Tibial nerve (tissue), 4 donors: ENCODE data around the gene AGPAT1.

Experiments
- CTCF ChIP-seq, 5 experiments: fragments of 200-600 bp in 3 of 5; fragments of 450-650 bp in 2 of 5; sonication (generic) in 3 of 5; IDR thresholded peaks; one replicate each; pipeline ENCODE4 v1.5.1; 2016 to 2019; ENCODE audit warnings: antibody characterized with exemption in 5 of 5, mild to moderate bottlenecking in 3 of 5, moderate library complexity in 2 of 5
- EP300 ChIP-seq, 2 donors: sonication (generic); formaldehyde crosslinking; IDR thresholded peaks; one replicate each; pipeline ENCODE4 v1.6.1; 2017; ENCODE audit warnings: antibody characterized with exemption in 2 of 2, mild to moderate bottlenecking in 1 of 2
- POLR2A ChIP-seq, 2 donors: fragments of 450-650 bp; IDR thresholded peaks; one replicate each; pipeline ENCODE4 v1.6.1; 2017; ENCODE audit warnings: antibody characterized with exemption in 2 of 2, mild to moderate bottlenecking in 2 of 2, moderate library complexity in 2 of 2

GRCh38 chr6:32175322-32175710, 568 bp downstream of the AGPAT1 start:
- no peak for TF ChIP-seq CTCF (IDR thresholded peaks at IDR 0.05)
- TF ChIP-seq POLR2A (IDR thresholded peaks at IDR 0.05): no peak
- TF ChIP-seq EP300 (IDR thresholded peaks at IDR 0.05): no peak
